Ramos (cell line): Measurements from ENCODE around the gene HMGB2.

ENCODE experiments used
- in situ Hi-C: fragments of 300-500 bp; cut with MboI; formaldehyde crosslinking; loops from one replicate; pipeline ENCODE4 v1.14.3; 2022; ENCODE audit warnings: low sequenced_read_pairs; ENCODE audit not compliant: unreplicated experiment

Gene HMGB2

GRCh38 chr4:173291899-173292298, 42.3 kb downstream of the HMGB2 start:
- in situ Hi-C loops = no loop called here

GRCh38 chr4:173289353-173289727, 44.8 kb downstream of the HMGB2 start:
- in situ Hi-C loops = no loop called here

- in situ Hi-C loops = no loop called here
Measured at GRCh38 chr4:173288698-173289352, 45.3 kb downstream of the HMGB2 start.

GRCh38 chr4:173288296-173288695, 45.9 kb downstream of the HMGB2 start:
- in situ Hi-C loops = no loop called here

- in situ Hi-C loops = no loop called here
Measured at GRCh38 chr4:173287486-173287885, 46.7 kb downstream of the HMGB2 start.

- in situ Hi-C loops = no loop called here
Measured at GRCh38 chr4:173284463-173284862, 49.7 kb downstream of the HMGB2 start.

- in situ Hi-C loops = no loop called here
Measured at GRCh38 chr4:173282626-173283025, 51.5 kb downstream of the HMGB2 start.

- in situ Hi-C loops = no loop called here
Measured at GRCh38 chr4:173282256-173282562, 51.9 kb downstream of the HMGB2 start.

- in situ Hi-C loops = no loop called here
Measured at GRCh38 chr4:173281406-173282255, 52.5 kb downstream of the HMGB2 start.
